RWPE1 (cell line): ENCODE results near the gene HS6ST2.
"Not testable (repeated sequence)": the region's sequence is repeated elsewhere in the genome, so short reads cannot be mapped to it uniquely, and the experiment has no call there.

Experiments used
- CTCF ChIA-PET: fragments of 350-600 bp; sonication (Branson Sonifier 250); formaldehyde crosslinking; extraction: SDS; loops from one replicate; lab custom pipeline; 2021; lab: Yijun Ruan, JAX
- POLR2A ChIA-PET: fragments of 400-600 bp; formaldehyde crosslinking; extraction: SDS; loops from one replicate; lab custom pipeline; 2020; ENCODE audit warnings: antibody characterized with exemption; ENCODE audit not compliant: low non-redundant PET; lab: Yijun Ruan, JAX
- DNase-seq: peaks from one replicate; pipeline ENCODE4 v3.0.0; 2012; ENCODE audit warnings: low spot score
- H3K27ac ChIP-seq: fragments of 450-650 bp; 2 replicates; pipeline ENCODE4 v1.5.1; 2017
- CTCF ChIP-seq: fragments of 450-650 bp; conservative IDR thresholded peaks from 2 replicates; pipeline ENCODE4 v1.5.1; 2017; ENCODE audit warnings: low read depth, mild to moderate bottlenecking

Gene HS6ST2

GRCh38 chrX:132986556-132986955 is 28.1 kb upstream of the HS6ST2 start:
- TF ChIP-seq CTCF = no peak
- POLR2A ChIA-PET = no interaction called here
- CTCF ChIA-PET = no interaction called here
- no peak overlapping the region for H3K27ac ChIP-seq
- DNase-seq = no peak

- CTCF ChIA-PET = no interaction called here
- no peak overlapping the region for H3K27ac ChIP-seq
- no peak for TF ChIP-seq CTCF
- POLR2A ChIA-PET = no interaction called here
- no peak for DNase-seq
These were observed 25.7 kb upstream of the HS6ST2 start for GRCh38 chrX:132984058-132984650.

GRCh38 chrX:132983496-132983895 is 25.1 kb upstream of the HS6ST2 start:
- POLR2A ChIA-PET = no interaction called here
- DNase-seq = no peak
- TF ChIP-seq CTCF = no peak
- no peak overlapping the region for H3K27ac ChIP-seq
- CTCF ChIA-PET = no interaction called here

- CTCF ChIA-PET, H3K27ac ChIP-seq, POLR2A ChIA-PET, DNase-seq: not testable (repeated sequence)
These were observed 21.6 kb upstream of the HS6ST2 start for GRCh38 chrX:132980035-132980434.

GRCh38 chrX:132968296-132968949 is 10.0 kb upstream of the HS6ST2 start:
- ChIA-PET POLR2A (no interaction called here), CTCF (no interaction called here)
- no peak for TF ChIP-seq CTCF
- no peak overlapping the region for H3K27ac ChIP-seq
- no peak for DNase-seq

GRCh38 chrX:132967049-132967448 is 8.6 kb upstream of the HS6ST2 start:
- no peak overlapping the region for H3K27ac ChIP-seq
- no peak for DNase-seq
- no peak for TF ChIP-seq CTCF
- ChIA-PET POLR2A (no interaction called here), CTCF (no interaction called here)

- no peak overlapping the region for H3K27ac ChIP-seq
- ChIA-PET CTCF (no interaction called here), POLR2A (no interaction called here)
- no peak for DNase-seq
- TF ChIP-seq CTCF = no peak
These were observed 7.0 kb upstream of the HS6ST2 start for GRCh38 chrX:132965461-132965860.
